Endodermal cell (in vitro differentiated cells): ENCODE measurements around the gene F2RL1. TPM values are rescaled to one million over a fixed set of nuclear protein-coding genes. Genes with fewer than 3 reads are reported as not detected.

ENCODE experiments used
- DNase-seq: peaks from one replicate; pipeline ENCODE4 v3.0.0-alpha.2; 2017
- H3K27ac ChIP-seq: 2 replicates; pipeline ENCODE4 v1.5.1; 2013; ENCODE audit warnings: mild to moderate bottlenecking, low read depth, low read length, moderate library complexity
- H3K27me3 ChIP-seq: 2 replicates; pipeline ENCODE4 v1.6.1; 2013; ENCODE audit warnings: mild to moderate bottlenecking, low read length, moderate library complexity; ENCODE audit not compliant: insufficient read depth, control insufficient read depth, poor library complexity, severe bottlenecking
- H3K36me3 ChIP-seq: 2 replicates; pipeline ENCODE4 v1.7.0; 2013; ENCODE audit warnings: mild to moderate bottlenecking, low read length, moderate library complexity; ENCODE audit not compliant: control insufficient read depth, insufficient read depth
- H3K4me1 ChIP-seq: one replicate; pipeline ENCODE4 v1.7.0; 2013; ENCODE audit warnings: low read length; ENCODE audit not compliant: control insufficient read depth, insufficient read depth
- H3K4me3 ChIP-seq: 2 replicates; pipeline ENCODE4 v1.5.1; 2013; ENCODE audit warnings: mild to moderate bottlenecking, low read length, moderate library complexity
- H3K9ac ChIP-seq: 2 replicates; pipeline ENCODE4 v1.6.1; 2013; ENCODE audit warnings: mild to moderate bottlenecking, low read length, moderate library complexity; ENCODE audit not compliant: poor library complexity, severe bottlenecking; ENCODE audit errors: extremely low read depth
- H3K9me3 ChIP-seq: 2 replicates; pipeline ENCODE4 v1.6.1; 2013; ENCODE audit warnings: mild to moderate bottlenecking, low read length, moderate library complexity; ENCODE audit not compliant: control insufficient read depth
- H3K27ac Mint-ChIP-seq: 2 replicates; pipeline ENCODE4 v1.8.0; 2020; ENCODE audit warnings: mixed read lengths
- H3K27me3 Mint-ChIP-seq: 2 replicates; pipeline ENCODE4 v1.8.0; 2021; ENCODE audit warnings: mild to moderate bottlenecking, mixed read lengths; ENCODE audit not compliant: insufficient read depth
- H3K36me3 Mint-ChIP-seq: 2 replicates; pipeline ENCODE4 v1.8.0; 2020; ENCODE audit warnings: low read depth, mixed read lengths
- H3K4me1 Mint-ChIP-seq: 2 replicates; pipeline ENCODE4 v1.8.0; 2020; ENCODE audit warnings: mixed read lengths
- H3K4me3 Mint-ChIP-seq: 2 replicates; pipeline ENCODE4 v1.8.0; 2020; ENCODE audit warnings: mild to moderate bottlenecking, moderate library complexity, mixed read lengths
- H3K9me3 Mint-ChIP-seq: 2 replicates; pipeline ENCODE4 v1.8.0; 2020; ENCODE audit warnings: mild to moderate bottlenecking, mixed read lengths
- CTCF ChIP-seq: fragments of 200-600 bp; sonication (generic); conservative IDR thresholded peaks from 2 replicates; pipeline ENCODE4 v1.5.0; 2021; ENCODE audit warnings: antibody characterized with exemption, mild to moderate bottlenecking
- WGBS, 2 experiments: methylation state at CpG; one replicate each; pipeline versions ENCODE4 v1.1.5 to v1.1.7; 2013; ENCODE audit warnings: missing lambda C conversion rate in 2 of 2, mixed read lengths in 1 of 2; ENCODE audit not compliant: insufficient coverage in 1 of 2, insufficient read length in 1 of 2; 5-methylcytosine and 5-hydroxymethylcytosine counted together
- total RNA-seq, 2 donors: library from RNA; stranded (reverse); fragmentation: NEBNext Ultra II Directional in 1 of 2; extraction: Animal tissue kit (Norgen Biotek cat#: 25700) in 1 of 2; gene quantifications; 2 replicates in 1 of 2; 3 replicates in 1 of 2; pipeline ENCODE4 v1.2.1, GENCODE V29; 2021

Gene F2RL1
- total RNA-seq, 2 donors from 2014 or later: 13.4 to 18.2 TPM

DNA sequence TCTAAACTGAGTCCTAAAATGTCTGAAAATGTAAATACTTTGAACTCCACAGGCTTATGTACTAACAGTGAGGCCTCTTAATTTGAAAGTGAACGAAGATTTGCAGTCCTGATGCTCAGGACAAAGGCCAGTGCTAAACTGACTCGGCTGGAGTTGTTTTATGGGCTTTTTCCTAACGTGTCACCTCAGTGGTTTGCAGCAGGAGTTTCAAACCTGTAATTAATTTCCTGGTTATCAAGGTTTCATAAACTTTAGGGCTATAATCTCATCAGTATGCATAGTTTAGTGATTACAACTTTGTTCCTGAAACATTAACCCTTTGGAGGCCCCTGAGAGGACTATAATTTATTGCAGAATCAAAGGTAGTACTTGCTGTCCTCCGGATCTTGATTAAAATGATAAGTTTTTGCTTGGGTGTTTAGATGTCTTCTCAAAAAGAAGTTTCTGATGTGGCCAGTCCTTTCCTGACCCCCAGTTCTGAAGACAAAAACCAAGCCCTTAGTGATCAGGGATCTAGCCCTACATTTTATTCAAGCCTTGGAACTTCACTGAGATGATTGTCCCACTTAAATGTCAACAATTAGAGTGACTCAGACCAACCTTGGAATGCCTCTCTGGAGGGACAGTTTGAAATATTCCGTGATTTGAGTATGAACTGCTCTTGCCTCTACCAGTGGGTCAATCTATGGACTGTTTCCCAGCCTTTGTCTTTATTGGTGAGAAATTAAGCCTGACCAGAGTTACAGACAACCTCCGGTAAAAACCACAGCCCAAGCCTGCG lies 19.8 kb downstream of the F2RL1 start:
- Mint-ChIP-seq H3K4me3 (no peak overlapping the region), H3K27ac (peak overlapping the region; percentile 75), H3K4me1 (peaks cover 12% of the 10 kb centered on the region), H3K27me3 (no peaks in the 10 kb centered on the region), H3K9me3 (no peaks in the 10 kb centered on the region), H3K36me3 (peaks cover 6% of the 10 kb centered on the region)
- Histone ChIP-seq H3K27me3 (no peaks in the 10 kb centered on the region), H3K4me1 (peaks cover 7% of the 10 kb centered on the region), H3K9ac (no peak overlapping the region), H3K36me3 (no peaks in the 10 kb centered on the region), H3K27ac (no peak overlapping the region), H3K4me3 (no peak overlapping the region), H3K9me3 (no peaks in the 10 kb centered on the region)
- whole genome bisulfite sequencing, 2 experiments: 72 to 91% methylated on average over 5 to 7 of the region's 7 CpGs
- no peak for DNase-seq
- TF ChIP-seq CTCF: no peak

DNA sequence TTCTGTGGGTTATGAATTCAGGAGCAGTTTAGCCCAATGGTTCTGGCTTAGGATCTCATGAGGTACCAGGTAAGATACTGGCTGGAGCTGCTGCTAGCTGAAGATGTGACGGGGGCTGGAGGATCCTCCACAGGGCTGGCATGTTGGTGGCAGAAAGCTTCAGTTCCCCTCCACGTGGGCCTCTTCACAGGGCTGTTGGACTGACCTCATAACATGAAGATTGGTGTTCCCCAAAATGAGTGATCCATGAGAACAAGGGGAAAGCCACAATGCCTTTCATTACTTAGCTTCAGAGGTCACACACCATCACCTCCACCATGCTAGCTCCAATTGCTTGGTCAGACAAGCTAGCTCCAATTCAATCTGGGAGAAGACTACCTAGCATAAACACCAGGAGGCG lies 22.5 kb downstream of the F2RL1 start:
- Mint-ChIP-seq H3K27ac (no peak overlapping the region), H3K4me3 (no peak overlapping the region), H3K27me3 (peaks cover 4% of the 10 kb centered on the region), H3K36me3 (no peaks in the 10 kb centered on the region), H3K9me3 (peaks cover 18% of the 10 kb centered on the region), H3K4me1 (peaks cover 12% of the 10 kb centered on the region)
- no peak for TF ChIP-seq CTCF
- H3K27ac ChIP-seq: no peak overlapping the region
- H3K9me3 ChIP-seq: no peaks in the 10 kb centered on the region
- no peaks in the 10 kb centered on the region for H3K36me3 ChIP-seq
- WGBS, 2 experiments: 90% methylated on average over 2 to 3 of the region's 3 CpGs
- no peaks in the 10 kb centered on the region for H3K27me3 ChIP-seq
- no peak overlapping the region for H3K4me3 ChIP-seq
- no peak for DNase-seq
- no peak overlapping the region for H3K9ac ChIP-seq
- H3K4me1 ChIP-seq: peaks cover 7% of the 10 kb centered on the region

DNA sequence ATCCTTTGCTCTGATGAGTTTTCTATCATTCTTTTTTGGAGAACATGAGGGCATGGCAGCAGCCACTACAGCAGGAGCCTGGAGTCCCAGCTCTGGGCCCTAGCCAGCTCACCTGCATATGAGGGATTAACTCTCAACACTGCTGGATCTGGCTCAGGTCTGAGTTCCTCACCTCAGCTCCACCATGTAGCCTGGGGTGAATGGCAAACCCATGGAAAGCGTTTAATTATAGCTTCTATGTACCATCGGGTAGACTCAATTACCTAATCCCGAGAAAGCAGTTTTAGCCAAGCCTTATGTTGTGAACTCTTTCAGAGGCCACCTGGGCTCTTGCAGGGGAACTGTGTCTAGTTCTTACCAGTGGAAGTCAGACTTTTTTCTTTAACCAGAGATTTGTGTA lies 27.1 kb downstream of the F2RL1 start:
- no peak overlapping the region for H3K9ac ChIP-seq
- H3K4me3 ChIP-seq: no peak overlapping the region
- H3K4me1 Mint-ChIP-seq: peaks cover 8% of the 10 kb centered on the region
- no peaks in the 10 kb centered on the region for H3K36me3 ChIP-seq
- DNase-seq: no peak
- no peaks in the 10 kb centered on the region for H3K36me3 Mint-ChIP-seq
- no peak overlapping the region for H3K27ac ChIP-seq
- H3K4me3 Mint-ChIP-seq: no peak overlapping the region
- H3K27me3 Mint-ChIP-seq: peaks cover 7% of the 10 kb centered on the region
- H3K9me3 Mint-ChIP-seq: peaks cover 20% of the 10 kb centered on the region
- no peaks in the 10 kb centered on the region for H3K27me3 ChIP-seq
- no peaks in the 10 kb centered on the region for H3K9me3 ChIP-seq
- no peak overlapping the region for H3K27ac Mint-ChIP-seq
- WGBS, 2 experiments: 95 to 97% methylated on average over 3 of the region's 3 CpGs
- no peak for TF ChIP-seq CTCF
- H3K4me1 ChIP-seq: no peaks in the 10 kb centered on the region
